GM12875 (cell line): ENCODE results near the gene MORN3.

Experiments
- H3K4me3 ChIP-seq: one replicate; pipeline ENCODE4 v1.5.1; 2011; ENCODE audit warnings: low read depth, low read length, control low read depth
- TF ChIP-seq, protein P1 (sequence below): IDR thresholded peaks from 2 replicates; pipeline ENCODE4 v1.5.1; 2011; ENCODE audit warnings: low read depth, mild to moderate bottlenecking, control low read depth, inconsistent platforms, low read length, moderate library complexity, borderline replicate concordance; ENCODE audit not compliant: insufficient read depth

The MORN3 gene

DNA sequence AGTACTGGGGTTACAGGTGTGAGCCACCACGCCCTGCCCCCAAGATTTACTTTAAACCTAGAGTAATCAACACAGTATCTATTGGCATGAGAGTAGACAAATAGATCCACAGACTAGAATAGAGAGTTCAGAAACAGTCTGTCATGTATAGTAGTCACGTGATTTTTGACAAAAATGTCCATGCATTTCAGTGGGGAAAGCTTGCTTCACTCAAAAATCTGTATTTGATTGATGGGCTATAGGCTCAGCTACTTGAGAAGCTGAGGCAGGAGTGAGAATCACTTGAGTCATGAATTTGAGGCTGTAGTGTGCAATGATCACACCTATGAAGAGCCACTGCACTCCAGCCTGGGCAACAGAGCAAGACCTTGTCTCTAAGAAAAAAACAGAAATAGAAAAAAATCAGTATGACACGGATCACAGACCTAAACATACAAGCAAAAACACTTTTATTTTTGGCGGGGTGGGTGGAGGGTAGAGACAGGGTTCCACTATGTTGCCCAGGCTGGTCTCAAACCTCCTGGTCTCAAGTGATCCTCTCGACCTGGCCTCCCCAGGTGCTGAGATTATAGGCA is 50.7 kb downstream of the MORN3 start:
- TF ChIP-seq, protein P1, sequence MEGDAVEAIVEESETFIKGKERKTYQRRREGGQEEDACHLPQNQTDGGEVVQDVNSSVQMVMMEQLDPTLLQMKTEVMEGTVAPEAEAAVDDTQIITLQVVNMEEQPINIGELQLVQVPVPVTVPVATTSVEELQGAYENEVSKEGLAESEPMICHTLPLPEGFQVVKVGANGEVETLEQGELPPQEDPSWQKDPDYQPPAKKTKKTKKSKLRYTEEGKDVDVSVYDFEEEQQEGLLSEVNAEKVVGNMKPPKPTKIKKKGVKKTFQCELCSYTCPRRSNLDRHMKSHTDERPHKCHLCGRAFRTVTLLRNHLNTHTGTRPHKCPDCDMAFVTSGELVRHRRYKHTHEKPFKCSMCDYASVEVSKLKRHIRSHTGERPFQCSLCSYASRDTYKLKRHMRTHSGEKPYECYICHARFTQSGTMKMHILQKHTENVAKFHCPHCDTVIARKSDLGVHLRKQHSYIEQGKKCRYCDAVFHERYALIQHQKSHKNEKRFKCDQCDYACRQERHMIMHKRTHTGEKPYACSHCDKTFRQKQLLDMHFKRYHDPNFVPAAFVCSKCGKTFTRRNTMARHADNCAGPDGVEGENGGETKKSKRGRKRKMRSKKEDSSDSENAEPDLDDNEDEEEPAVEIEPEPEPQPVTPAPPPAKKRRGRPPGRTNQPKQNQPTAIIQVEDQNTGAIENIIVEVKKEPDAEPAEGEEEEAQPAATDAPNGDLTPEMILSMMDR = no peak
- H3K4me3 ChIP-seq = no peak overlapping the region

- TF ChIP-seq, protein P1 = no peak
- no peak overlapping the region for H3K4me3 ChIP-seq
Observed at GRCh38 chr12:121614872-121615467, 54.5 kb downstream of the MORN3 start.

DNA sequence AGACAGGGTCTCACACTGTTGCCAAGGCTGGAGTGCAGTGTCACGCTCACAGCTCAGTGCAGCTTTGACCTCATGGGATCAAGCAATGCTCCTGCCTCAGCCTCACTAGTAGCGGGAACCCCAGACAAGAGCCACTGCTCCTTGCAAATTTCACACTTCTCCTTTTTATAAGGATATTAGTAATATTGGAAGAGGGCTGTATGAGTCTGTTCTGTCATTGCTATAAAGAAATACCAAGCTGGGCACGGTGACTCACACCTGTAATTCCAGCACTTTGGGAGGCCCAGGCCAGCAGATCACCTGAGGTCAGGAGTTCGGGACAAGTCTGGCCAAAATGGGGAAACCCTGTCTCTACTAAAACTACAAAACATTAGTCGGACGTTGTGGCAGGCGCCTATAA is 56.0 kb downstream of the MORN3 start:
- no peak overlapping the region for H3K4me3 ChIP-seq
- TF ChIP-seq, protein P1 = no peak

- TF ChIP-seq, protein P1 = no peak
- no peak overlapping the region for H3K4me3 ChIP-seq
Observed at GRCh38 chr12:121611306-121611705, 58.1 kb downstream of the MORN3 start.

DNA sequence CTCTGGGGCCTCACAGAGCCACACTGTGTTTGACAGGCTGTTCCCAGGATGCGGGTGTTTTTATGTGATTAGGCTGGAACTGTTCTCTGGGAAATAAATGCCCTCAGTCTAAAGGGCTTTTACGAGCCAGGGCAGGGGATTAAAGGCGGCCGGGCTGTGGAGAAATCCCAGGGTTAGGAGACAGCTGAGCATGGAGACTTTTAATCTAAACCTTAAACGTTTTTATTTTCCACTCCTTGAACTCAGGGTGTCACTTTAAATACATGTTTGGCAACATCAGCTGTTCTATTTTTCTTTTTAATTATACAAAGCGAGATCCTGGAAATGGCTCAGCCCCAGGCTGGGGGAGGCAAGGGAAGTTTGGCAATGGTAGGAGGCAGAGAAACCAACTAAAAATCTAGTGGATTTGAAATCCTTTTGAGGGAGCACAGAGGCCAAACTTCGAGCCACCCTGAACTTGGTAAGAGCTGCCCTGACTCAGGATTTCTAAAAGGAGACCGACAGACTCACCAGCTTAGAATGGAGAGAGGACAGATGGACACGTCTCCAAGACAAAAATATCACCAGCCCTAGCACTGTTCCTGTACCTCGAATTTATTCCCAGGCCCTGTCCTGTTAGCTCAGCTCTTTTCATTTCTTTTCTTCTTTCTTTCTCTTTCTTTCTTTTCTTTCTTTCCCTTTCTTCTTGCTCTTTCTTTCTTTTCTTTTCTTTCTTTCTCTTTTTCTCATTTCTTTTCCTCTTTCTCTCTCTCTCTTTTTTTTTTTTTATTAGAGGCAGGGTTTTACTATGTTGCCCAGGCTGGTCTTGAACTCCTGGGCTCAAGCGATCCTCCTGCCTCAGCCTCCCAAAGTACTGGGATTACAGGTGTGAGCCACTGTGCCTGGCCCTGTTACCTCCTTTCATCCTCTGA is 59.0 kb downstream of the MORN3 start:
- TF ChIP-seq, protein P1 = no peak
- H3K4me3 ChIP-seq = no peak overlapping the region

GRCh38 chr12:121608301-121608700 is 61.2 kb downstream of the MORN3 start:
- no peak overlapping the region for H3K4me3 ChIP-seq

More at GRCh38 chr12:121608301-121608700, 61.2 kb downstream of the MORN3 start:
- TF ChIP-seq, protein P1 = no peak
